Measurements from ENCODE around the gene HLA-DPA1. TPM values are rescaled to one million over a fixed set of nuclear protein-coding genes. Genes with fewer than 3 reads are reported as not detected.

Gene HLA-DPA1
- total RNA-seq, 4 donors from 2014 or later: 57.1 to 127 (median 96.8) TPM

DNA sequence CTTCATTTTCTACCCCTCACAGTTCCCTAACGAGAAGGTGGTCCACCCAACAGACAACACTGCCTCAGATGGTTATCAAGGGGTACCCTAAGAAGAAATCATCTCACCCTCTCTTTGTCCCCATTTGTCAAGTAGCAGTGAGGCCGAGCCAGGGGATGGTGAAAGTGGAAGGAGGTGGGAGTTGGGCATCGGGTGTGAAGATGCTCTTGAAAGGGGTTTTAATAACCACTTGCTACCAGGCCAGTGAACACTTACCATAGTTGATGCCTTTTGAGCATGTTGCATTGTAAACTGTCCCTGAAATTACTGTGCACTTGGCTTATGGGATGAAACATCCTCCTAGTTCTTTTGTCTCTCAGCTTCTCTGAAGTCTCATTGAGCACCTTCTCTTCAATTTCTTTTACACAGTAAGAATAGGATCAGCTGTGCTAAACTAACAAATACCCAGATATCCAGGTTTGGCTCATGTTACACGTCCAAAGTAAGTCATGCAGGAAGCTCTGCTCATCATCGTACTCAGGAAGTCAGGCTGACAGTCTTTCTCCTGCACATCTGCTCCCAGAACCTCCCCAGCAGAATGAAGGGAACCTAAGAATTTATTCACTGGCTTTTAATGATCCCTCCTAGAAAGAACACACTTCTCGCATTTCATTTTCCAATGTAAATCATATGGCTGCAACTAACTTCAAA is 15.6 kb upstream of the HLA-DPA1 start:
- intact Hi-C loops (cut with DNase I; ENCODE audit: low total_unique reads): no loop called here
- no peak for TF ChIP-seq POLR2A (IDR thresholded peaks at IDR 0.05)
- TF ChIP-seq, protein P1, sequence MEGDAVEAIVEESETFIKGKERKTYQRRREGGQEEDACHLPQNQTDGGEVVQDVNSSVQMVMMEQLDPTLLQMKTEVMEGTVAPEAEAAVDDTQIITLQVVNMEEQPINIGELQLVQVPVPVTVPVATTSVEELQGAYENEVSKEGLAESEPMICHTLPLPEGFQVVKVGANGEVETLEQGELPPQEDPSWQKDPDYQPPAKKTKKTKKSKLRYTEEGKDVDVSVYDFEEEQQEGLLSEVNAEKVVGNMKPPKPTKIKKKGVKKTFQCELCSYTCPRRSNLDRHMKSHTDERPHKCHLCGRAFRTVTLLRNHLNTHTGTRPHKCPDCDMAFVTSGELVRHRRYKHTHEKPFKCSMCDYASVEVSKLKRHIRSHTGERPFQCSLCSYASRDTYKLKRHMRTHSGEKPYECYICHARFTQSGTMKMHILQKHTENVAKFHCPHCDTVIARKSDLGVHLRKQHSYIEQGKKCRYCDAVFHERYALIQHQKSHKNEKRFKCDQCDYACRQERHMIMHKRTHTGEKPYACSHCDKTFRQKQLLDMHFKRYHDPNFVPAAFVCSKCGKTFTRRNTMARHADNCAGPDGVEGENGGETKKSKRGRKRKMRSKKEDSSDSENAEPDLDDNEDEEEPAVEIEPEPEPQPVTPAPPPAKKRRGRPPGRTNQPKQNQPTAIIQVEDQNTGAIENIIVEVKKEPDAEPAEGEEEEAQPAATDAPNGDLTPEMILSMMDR (IDR thresholded peaks at IDR 0.05): no peak
- 57 to 76% methylated on average over 6 of the region's 6 CpGs for WGBS, 2 donors
- no peak overlapping the region for H3K4me3 ChIP-seq (ENCODE audit: low read depth, poor library complexity, severe bottlenecking)
- no peak for DNase-seq (ENCODE audit: low spot score in 2 of 2)

DNA sequence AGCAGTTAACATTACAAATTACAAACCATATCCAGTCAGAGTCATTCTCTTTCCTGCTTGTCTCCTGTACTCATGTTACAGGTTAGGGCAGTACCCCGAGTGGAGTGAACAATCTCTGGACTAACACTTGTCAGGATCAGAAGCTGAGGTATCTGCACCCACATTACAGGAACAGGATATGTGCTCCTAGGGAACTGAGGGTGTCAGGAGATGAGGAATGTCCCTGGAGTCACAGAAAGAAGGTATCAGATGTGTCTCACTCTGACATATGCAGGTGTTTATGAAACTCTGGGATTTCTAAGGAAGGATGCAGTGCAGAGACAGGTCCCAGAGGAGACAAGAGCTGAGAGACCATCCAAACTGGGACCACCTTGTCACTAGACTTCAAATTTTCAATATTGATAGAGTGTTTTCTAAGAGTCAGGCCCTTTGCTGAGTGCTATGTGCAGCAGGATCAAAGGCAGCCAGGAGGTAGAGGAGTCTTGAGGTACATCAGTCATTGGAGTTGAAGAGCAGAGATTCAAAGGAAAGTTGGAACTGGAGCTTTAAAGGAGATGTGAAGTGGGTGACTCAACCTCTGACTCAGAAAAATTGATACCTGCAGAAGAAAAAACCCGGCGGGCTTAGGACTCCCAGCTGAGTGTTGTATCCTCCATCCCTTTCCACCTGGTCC is 14.9 kb upstream of the HLA-DPA1 start:
- intact Hi-C loops (cut with DNase I; ENCODE audit: low total_unique reads): no loop called here
- TF ChIP-seq, protein P1 (IDR thresholded peaks at IDR 0.05): no peak
- TF ChIP-seq POLR2A (IDR thresholded peaks at IDR 0.05): no peak
- 61 to 63% methylated on average over 3 of the region's 3 CpGs for WGBS, 2 donors
- no peak for DNase-seq (ENCODE audit: low spot score in 2 of 2)
- H3K4me3 ChIP-seq (ENCODE audit: low read depth, poor library complexity, severe bottlenecking): no peak overlapping the region

GRCh38 chr6:33085627-33086026 is 12.2 kb upstream of the HLA-DPA1 start:
- TF ChIP-seq POLR2A (IDR thresholded peaks at IDR 0.05): no peak
- no peak for DNase-seq (ENCODE audit: low spot score in 2 of 2)
- intact Hi-C loops (cut with DNase I; ENCODE audit: low total_unique reads): no loop called here
- 59 to 94% methylated on average over 8 of the region's 8 CpGs for WGBS, 2 donors
- H3K4me3 ChIP-seq (ENCODE audit: low read depth, poor library complexity, severe bottlenecking): no peak overlapping the region

- no peak overlapping the region for H3K4me3 ChIP-seq (ENCODE audit: low read depth, poor library complexity, severe bottlenecking)
- intact Hi-C loops (cut with DNase I; ENCODE audit: low total_unique reads): no loop called here
- WGBS, 2 donors: 0 to 82% methylated on average over 2 of the region's 2 CpGs
- DNase-seq (ENCODE audit: low spot score in 2 of 2): no peak
- TF ChIP-seq, protein P1 (IDR thresholded peaks at IDR 0.05): no peak
- no peak for TF ChIP-seq POLR2A (IDR thresholded peaks at IDR 0.05)
Observed at GRCh38 chr6:33082702-33083101, 9.3 kb upstream of the HLA-DPA1 start.

- H3K4me3 ChIP-seq (ENCODE audit: low read depth, poor library complexity, severe bottlenecking): peak overlapping the region; percentile 12
- intact Hi-C loops (cut with DNase I; ENCODE audit: low total_unique reads): no loop called here
- 57 to 79% methylated on average over 15 to 16 of the region's 16 CpGs for WGBS, 2 donors
- DNase-seq (ENCODE audit: low spot score in 2 of 2): no peak
- TF ChIP-seq POLR2A (IDR thresholded peaks at IDR 0.05): no peak
- TF ChIP-seq, protein P1 (IDR thresholded peaks at IDR 0.05): no peak
Observed at GRCh38 chr6:33081098-33081824, 7.8 kb upstream of the HLA-DPA1 start.
